Hippocampal formation (tissue), 2 donors: Measurements from ENCODE around the gene TP53BP2.

ENCODE experiments used
- DNase-seq, 2 donors: peaks; one replicate each; lab custom pipeline; 2025; lab: John Stamatoyannopoulos, UW

The TP53BP2 gene

GRCh38 chr1:223765036-223765718 lies 80.6 kb downstream of the TP53BP2 start:
- DNase-seq = peak; percentile 71 to 77

DNA sequence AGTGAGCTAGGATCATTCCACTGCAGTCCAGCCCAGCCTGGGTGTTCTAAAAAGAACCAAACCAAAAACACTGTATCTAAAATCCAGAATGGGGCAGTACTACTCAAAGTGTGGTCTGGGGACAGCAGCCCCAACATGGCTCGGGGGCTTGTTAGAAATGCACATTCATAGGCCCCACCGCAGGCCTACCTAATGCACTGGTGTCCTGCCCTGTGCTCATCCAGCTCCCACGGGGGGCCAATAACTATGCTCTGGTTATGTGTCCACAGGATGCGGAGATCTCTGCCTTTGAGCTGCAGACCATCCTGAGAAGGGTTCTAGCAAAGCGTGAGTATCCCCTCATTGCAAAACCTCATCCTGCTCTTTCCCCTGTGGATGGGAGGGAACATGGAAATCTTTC lies 81.9 kb downstream of the TP53BP2 start:
- no peak for DNase-seq

DNA sequence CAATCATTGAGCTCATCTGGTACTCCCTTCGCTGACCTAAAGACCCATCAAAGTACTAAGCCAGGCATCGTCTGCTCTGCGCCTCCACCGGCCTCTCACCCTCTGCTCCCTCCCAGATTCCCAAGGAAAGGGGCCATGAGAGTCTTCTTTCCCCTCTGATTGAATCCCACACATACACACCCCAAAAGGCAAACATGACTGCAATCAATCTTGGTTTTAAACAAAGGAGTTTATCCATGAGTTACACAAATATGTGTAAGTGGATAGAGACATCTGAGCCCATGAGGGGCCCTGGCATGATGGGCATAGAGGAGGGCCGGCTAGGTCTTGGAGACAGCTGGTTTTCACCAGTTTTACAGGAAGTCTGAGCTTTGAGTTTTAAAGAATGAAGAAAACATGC lies 82.5 kb downstream of the TP53BP2 start:
- DNase-seq = no peak

DNA sequence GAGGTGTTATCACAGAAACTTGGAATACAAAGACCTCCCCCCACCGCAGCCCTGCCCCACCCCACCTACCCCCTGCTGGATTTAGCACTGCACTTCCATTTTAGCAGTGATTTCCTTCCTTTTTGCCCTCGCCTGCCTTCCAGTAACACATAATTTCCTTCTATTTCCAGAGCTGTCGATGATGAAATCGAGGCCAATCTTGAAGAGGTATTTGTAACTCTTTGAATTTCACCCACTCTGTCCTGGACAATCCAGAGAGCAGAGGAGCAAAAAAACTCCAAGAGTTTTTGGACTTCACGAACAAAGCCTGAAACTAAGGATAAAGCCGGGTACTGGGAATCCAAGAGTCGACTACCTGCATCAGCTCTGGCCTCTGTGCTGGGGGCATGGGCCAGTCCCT lies 84.3 kb downstream of the TP53BP2 start:
- no peak for DNase-seq

DNA sequence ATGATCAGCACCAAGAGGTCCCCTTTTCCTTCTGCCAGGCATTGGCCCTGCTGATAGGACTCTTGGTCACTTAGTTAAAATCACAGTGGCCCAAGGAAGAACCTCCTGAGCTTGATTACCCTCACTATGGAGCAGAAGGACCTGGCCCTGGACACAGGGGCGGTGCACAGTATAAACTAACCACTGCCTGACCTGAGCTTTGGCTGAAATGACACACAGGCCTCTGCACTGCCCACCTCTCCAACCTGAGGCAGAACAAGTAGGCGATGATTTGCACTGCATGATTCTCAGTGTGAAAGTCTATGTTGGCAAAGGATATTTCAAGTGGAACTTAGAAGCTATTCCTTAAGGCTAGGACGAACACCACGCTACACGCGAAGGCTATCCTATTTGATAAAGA lies 84.9 kb downstream of the TP53BP2 start:
- DNase-seq = no peak

- DNase-seq = no peak
Measured at GRCh38 chr1:223759273-223759672, 86.5 kb downstream of the TP53BP2 start.

DNA sequence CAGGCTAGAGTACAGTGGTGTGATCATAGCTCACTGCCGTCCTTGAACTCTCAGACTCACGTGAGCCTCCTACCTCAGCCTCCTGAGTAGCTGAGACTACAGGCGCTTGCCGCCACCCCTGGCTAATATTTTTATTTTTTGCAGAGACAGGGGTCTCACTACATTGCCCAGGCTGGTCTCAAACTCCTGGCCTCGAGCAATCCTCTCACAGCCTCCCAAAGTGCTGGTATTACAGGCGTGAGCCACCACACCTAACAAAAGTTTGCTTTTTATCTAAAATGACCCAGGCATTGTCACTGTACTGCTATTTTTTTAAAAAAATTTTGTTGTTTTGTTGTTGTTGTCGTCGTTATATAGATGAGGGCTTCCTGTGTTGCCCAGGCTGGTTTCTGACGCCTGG lies 87.0 kb downstream of the TP53BP2 start:
- DNase-seq = no peak

- DNase-seq = no peak
Measured at GRCh38 chr1:223756806-223757700, 88.7 kb downstream of the TP53BP2 start.

- DNase-seq = peak; percentile 71 to 84
Measured at GRCh38 chr1:223755992-223756775, 89.6 kb downstream of the TP53BP2 start.

DNA sequence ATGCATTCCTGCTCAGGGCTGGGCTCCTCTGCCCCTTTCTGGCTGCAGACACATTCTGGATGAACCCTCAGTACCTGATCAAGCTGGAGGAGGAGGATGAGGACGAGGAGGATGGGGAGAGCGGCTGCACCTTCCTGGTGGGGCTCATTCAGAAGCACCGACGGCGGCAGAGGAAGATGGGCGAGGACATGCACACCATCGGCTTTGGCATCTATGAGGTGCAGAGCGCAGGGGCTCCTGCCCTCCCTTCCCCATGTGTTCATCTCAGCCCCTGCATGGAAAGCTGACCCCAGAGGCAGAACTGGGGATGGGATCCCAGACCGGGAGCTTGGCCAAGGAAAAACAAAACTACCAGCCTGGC lies 90.3 kb downstream of the TP53BP2 start:
- no peak for DNase-seq

- no peak for DNase-seq
Measured at GRCh38 chr1:223754681-223755431, 90.9 kb downstream of the TP53BP2 start.

DNA sequence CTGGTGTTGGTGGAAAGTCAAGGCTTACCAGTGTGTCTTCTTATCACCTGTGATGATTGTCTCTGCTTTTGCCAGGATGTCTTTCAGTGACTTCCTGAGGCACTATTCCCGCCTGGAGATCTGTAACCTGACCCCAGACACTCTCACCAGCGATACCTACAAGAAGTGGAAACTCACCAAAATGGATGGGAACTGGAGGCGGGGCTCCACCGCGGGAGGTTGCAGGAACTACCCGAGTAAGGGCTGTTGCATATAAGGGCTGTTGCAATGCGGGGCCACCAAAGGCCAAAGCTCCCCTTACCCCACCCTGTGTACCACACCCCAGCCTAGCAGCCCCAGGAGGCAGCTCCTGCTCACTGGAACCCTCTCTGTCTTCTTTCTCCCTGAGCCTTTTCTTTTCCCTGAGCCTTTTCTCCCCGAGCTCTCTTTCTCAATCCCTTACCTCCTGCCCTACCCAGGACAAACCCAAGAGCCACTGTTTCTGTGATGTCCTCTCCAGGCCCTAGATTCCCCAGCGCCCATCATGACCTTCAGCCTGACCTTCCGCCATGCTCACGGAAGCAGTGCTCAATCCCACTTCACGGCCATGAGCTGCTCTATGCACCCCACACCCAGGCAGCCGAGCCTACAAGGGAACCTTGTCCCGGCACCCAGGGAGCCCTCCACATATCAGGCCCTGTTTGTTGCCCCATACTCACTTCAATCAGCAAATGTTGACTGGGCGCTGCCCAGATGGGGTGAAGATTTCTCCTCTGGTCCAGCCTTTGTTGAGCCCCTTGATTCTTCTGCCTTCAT lies 92.8 kb downstream of the TP53BP2 start:
- no peak for DNase-seq

GRCh38 chr1:223751696-223752095 lies 94.1 kb downstream of the TP53BP2 start:
- no peak for DNase-seq

DNA sequence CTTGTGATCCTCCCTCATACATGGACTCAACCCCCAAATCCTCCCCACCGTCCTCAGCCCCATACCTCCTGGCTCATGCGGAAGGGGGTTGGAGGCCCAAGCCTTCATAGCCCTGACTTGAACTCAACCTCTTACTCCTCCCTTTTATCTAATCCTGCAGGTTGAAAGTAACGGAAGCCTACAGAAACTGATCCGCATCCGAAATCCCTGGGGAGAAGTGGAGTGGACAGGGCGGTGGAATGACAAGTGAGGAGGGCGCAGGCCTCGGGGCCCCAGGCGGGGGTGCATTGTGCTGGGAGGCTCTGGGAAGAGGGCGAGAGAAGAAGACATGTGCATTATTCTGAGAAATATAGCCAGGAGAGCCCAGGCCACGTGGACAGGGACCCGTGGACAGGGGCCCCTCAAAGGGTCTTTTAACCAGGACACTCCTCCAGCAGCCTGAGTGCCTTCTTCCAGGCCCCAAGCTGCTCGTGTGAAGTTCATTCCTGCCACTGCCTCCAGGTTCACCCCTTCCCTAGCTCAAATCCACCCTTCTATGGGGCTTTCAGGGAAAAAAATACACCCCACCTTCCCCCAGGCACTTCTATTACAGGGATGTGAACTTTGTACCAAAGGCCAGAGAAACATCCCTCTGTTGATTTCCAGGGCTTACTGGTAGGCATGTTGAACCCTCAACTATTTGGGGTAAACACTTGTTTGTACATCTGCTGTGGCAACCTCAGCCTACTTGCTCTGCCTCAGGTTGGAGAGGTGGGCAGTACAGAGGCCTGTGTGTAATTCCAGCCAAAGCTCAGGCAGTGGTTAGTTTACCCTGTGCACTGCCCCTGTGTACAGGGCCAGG lies 94.8 kb downstream of the TP53BP2 start:
- DNase-seq = no peak

DNA sequence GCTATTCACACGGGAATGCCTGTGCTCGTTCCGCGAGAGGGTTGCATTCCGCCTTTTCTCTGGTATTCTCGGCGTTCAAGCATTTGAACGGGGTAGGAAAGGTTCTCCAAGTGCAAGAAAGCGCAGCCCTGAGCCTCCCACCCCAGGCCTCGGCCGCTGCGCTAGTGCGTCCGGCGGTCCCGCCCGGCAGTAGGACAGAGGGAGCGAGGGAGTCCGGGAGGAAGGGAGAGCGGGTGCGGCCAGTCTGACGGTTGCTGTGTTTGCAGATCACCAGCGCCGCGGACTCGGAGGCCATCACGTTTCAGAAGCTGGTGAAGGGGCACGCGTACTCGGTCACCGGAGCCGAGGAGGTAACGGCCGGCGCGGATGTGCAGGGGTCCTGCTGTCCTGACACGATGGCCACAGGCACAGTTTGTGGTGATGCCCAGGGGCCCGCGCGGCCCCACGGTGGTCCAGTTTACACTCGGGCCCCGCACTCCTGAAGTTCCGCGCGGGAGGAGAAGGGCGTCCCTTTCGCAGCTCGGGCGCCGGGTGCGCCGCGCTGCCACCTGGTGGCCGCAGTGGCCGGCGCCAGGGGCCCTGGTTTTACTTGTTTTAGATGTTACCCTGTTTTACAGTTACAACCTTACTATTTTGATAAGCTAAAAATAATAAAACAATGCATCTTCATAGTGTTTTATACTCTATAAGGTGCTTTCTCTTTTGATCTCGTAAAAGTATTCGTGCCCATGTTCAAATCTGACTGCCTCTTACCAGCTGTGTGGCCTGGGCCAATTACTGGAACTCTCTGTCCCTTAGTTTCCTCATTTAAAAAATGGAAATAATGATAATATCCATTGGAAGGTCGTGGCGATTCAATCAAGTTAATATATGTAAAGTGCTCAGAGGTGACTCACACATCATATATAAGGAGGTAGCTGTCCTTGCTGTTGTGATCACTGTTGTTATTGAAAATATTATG lies 96.7 kb downstream of the TP53BP2 start:
- DNase-seq = peak; percentile 34 to 73

DNA sequence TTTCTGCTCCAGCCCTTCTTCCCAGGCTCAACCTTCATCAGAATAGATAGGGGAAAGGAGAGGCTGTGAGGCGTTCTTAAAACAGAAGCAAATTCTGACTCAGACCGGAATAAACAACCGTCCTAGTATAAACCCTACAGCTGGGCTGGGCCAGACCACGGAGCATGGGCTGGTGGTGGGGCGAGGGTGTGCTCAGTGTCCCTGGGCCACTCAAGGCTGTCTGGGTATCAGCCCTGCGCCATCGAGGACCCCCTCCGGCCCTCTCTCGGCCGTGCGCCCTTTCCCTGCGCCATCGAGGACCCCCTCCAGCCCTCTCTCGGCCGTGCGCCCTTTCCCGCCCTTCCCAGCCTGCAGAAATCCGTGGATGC lies 97.4 kb downstream of the TP53BP2 start:
- DNase-seq = no peak

DNA sequence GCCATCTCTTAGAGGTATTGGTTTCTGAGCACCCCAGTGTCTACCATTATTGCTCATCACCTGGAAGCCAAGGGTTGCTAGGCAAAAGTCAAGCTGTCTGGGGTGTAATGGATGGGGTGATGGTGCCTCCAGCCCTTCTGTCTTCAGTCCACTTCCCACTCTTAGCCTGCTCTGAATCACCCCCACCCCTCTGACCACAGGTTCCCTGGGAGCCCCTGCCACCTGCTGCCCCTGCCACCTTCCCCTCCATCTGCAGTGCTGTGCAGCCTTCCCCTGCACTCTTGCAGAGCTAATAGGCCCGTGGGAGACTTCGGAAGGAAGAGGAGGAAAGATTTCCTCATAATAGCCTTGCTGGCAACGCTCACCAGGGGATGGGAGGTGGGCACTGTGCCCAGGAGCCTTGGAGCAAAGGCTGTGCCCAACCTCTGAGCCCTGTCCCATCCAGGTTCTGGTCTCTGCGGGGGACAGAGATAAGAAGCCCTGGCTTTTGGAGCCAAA lies 97.9 kb downstream of the TP53BP2 start:
- DNase-seq = no peak

DNA sequence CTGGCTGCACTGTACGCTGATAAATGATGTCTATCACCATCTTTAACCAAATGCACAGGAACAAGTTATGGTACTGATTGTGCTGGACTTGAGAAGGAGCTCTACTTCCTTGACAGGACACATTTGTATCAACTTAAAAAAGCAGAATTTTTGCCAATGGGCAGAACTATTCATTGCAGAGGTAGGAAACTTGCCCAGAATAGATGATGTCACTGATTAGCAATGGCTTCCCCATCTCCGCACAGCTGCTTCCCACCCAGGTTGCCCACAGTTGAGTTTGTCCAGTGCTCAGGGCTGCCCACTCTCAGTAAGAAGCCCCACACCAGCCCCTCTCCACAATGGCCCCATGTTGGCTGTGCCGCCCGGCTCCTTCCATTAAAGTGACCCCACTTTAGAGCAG lies 100.0 kb downstream of the TP53BP2 start:
- no peak for DNase-seq
